Measurements from ENCODE around the gene DOCK8. TPM values are rescaled to one million over a fixed set of nuclear protein-coding genes. Genes with fewer than 3 reads are reported as not detected.

Gene DOCK8
- total and polyA plus RNA-seq, 2 experiments from 2014 or later, result 0.94 to 1.2 TPM

DNA sequence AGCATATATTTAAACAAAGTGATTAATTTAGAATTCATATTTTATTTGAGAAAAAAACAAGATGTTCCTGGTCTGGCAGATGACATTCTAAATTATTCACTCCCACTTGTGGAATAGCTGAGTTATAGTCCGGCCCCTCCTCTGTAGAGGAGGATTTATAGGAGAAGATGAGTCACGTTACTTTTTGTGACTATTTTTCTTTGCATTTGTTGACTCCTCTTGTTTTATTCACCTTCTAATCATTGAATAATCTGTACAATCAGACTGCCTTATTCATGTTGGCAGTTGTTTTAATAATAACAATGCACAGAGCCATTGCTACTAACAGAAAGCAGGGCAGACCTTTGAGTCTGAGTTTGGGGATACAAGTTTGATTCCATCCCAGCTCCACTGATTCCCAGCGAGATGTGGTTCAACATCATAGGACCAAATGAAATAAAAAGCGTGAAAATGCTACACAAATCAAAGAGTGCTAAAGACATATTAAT lies 23.2 kb downstream of the DOCK8 start:
- H3K9me2 ChIP-seq (ENCODE audit: insufficient read depth), result 0 out of 2 replicates have a peak, but pooled peaks cover 6% of the 10 kb centered on the region
- H3K9me3 Mint-ChIP-seq, result peaks cover 34% of the 10 kb centered on the region
- no peaks in the 10 kb centered on the region for H3K4me1 Mint-ChIP-seq
- no peak overlapping the region for H3K4me3 Mint-ChIP-seq
- no peaks in the 10 kb centered on the region for H3K4me1 ChIP-seq (ENCODE audit: insufficient read depth)
- H3K79me2 ChIP-seq (replicated peaks; ENCODE audit: insufficient read depth), result no peaks in the 10 kb centered on the region
- H3K4me2 ChIP-seq, result no peak overlapping the region
- H3K4me3 ChIP-seq, result no peak overlapping the region
- no peaks in the 10 kb centered on the region for H3K27me3 ChIP-seq (ENCODE audit: insufficient read depth)
- H2AFZ ChIP-seq, result no peak overlapping the region
- no peak for TF ChIP-seq ZNF331 (CRISPR knock-in tag; IDR thresholded peaks at IDR 0.05; ENCODE audit: low read depth)
- TF ChIP-seq, protein P1, sequence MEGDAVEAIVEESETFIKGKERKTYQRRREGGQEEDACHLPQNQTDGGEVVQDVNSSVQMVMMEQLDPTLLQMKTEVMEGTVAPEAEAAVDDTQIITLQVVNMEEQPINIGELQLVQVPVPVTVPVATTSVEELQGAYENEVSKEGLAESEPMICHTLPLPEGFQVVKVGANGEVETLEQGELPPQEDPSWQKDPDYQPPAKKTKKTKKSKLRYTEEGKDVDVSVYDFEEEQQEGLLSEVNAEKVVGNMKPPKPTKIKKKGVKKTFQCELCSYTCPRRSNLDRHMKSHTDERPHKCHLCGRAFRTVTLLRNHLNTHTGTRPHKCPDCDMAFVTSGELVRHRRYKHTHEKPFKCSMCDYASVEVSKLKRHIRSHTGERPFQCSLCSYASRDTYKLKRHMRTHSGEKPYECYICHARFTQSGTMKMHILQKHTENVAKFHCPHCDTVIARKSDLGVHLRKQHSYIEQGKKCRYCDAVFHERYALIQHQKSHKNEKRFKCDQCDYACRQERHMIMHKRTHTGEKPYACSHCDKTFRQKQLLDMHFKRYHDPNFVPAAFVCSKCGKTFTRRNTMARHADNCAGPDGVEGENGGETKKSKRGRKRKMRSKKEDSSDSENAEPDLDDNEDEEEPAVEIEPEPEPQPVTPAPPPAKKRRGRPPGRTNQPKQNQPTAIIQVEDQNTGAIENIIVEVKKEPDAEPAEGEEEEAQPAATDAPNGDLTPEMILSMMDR (conservative IDR thresholded peaks at IDR 0.05; ENCODE audit: low read depth in 2 of 2), result no peak
- TF ChIP-seq NANOG (IDR thresholded peaks at IDR 0.05; ENCODE audit: borderline replicate concordance), result no peak
- TF ChIP-seq EZH2phosphoT487 (IDR thresholded peaks at IDR 0.05; ENCODE audit: unreplicated experiment), result no peak
- no peak for TF ChIP-seq STAT1 (IDR thresholded peaks at IDR 0.05; ENCODE audit: unreplicated experiment)
- no peak for TF ChIP-seq ZNF114 (CRISPR knock-in tag; IDR thresholded peaks at IDR 0.05)
- H3K36me3 ChIP-seq (ENCODE audit: insufficient read depth), result no peaks in the 10 kb centered on the region
- no peak for ATAC-seq
- DNase-seq (ENCODE audit: low spot score), result no peak
- no peaks in the 10 kb centered on the region for H4K20me1 ChIP-seq (replicated peaks; ENCODE audit: insufficient read depth)
- H3K27me3 Mint-ChIP-seq (ENCODE audit: insufficient read depth, low read depth, poor library complexity), result no peaks in the 10 kb centered on the region
- no peaks in the 10 kb centered on the region for H3F3A ChIP-seq (replicated peaks; ENCODE audit: low read depth)
- no peak overlapping the region for H3K27ac ChIP-seq (ENCODE audit: low read depth)
- peaks cover 14% of the 10 kb centered on the region for H3K36me3 Mint-ChIP-seq (ENCODE audit: low read depth)
- H3K27ac Mint-ChIP-seq, result no peak overlapping the region

DNA sequence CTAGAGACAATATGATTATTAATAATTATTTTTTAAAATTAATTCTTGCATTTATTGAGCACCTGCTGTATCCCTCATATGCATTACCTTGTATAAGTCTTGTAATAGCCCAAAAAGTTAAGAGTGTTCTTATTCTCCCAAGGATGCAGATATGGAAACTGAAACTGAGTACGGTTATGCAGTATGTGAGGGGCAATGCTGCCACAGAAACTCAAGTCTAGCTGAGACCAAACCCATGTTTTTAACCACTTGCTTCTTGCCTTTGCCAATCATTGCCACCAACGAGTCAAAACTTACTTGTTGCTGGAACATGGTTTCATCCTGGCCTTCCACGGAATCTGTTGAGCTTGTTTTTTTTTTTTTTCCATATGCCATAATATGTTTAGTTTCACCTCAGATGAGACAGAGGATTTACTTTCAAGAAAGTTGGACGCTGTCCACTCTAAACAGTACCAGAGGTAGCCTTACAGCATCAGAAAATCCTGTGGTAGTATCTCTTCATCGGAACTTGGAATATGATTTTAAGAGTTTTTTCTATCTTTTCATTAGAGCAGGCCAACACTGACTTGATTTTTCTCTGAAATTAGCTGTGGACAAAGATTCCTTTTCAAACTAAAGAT lies 27.9 kb downstream of the DOCK8 start:
- Mint-ChIP-seq H3K4me1 (no peaks in the 10 kb centered on the region), H3K9me3 (no peaks in the 10 kb centered on the region), H3K4me3 (no peak overlapping the region), H3K27ac (no peak overlapping the region), H3K36me3 (ENCODE audit: low read depth) (no peaks in the 10 kb centered on the region), H3K27me3 (ENCODE audit: insufficient read depth, low read depth, poor library complexity) (no peaks in the 10 kb centered on the region)
- DNase-seq (ENCODE audit: low spot score) (no peak), ATAC-seq (no peak)
- Histone ChIP-seq H2AFZ (no peak overlapping the region), H3K27me3 (ENCODE audit: insufficient read depth) (no peaks in the 10 kb centered on the region), H3K36me3 (ENCODE audit: insufficient read depth) (no peaks in the 10 kb centered on the region), H3K4me1 (ENCODE audit: insufficient read depth) (no peaks in the 10 kb centered on the region), H3K9me2 (ENCODE audit: insufficient read depth) (no peaks in the 10 kb centered on the region), H3K4me3 (no peak overlapping the region), H4K20me1 (replicated peaks; ENCODE audit: insufficient read depth) (no peaks in the 10 kb centered on the region), H3K79me2 (replicated peaks; ENCODE audit: insufficient read depth) (no peaks in the 10 kb centered on the region), H3K27ac (ENCODE audit: low read depth) (no peak overlapping the region), H3F3A (replicated peaks; ENCODE audit: low read depth) (no peaks in the 10 kb centered on the region), H3K4me2 (no peak overlapping the region)
- no peak for TF ChIP-seq EZH2phosphoT487 (IDR thresholded peaks at IDR 0.05; ENCODE audit: unreplicated experiment)
- TF ChIP-seq, protein P2, sequence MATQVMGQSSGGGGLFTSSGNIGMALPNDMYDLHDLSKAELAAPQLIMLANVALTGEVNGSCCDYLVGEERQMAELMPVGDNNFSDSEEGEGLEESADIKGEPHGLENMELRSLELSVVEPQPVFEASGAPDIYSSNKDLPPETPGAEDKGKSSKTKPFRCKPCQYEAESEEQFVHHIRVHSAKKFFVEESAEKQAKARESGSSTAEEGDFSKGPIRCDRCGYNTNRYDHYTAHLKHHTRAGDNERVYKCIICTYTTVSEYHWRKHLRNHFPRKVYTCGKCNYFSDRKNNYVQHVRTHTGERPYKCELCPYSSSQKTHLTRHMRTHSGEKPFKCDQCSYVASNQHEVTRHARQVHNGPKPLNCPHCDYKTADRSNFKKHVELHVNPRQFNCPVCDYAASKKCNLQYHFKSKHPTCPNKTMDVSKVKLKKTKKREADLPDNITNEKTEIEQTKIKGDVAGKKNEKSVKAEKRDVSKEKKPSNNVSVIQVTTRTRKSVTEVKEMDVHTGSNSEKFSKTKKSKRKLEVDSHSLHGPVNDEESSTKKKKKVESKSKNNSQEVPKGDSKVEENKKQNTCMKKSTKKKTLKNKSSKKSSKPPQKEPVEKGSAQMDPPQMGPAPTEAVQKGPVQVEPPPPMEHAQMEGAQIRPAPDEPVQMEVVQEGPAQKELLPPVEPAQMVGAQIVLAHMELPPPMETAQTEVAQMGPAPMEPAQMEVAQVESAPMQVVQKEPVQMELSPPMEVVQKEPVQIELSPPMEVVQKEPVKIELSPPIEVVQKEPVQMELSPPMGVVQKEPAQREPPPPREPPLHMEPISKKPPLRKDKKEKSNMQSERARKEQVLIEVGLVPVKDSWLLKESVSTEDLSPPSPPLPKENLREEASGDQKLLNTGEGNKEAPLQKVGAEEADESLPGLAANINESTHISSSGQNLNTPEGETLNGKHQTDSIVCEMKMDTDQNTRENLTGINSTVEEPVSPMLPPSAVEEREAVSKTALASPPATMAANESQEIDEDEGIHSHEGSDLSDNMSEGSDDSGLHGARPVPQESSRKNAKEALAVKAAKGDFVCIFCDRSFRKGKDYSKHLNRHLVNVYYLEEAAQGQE (IDR thresholded peaks at IDR 0.05; ENCODE audit: unreplicated experiment), result no peak
- no peak for TF ChIP-seq STAT1 (IDR thresholded peaks at IDR 0.05; ENCODE audit: unreplicated experiment)
- TF ChIP-seq, protein P1 (conservative IDR thresholded peaks at IDR 0.05; ENCODE audit: low read depth in 2 of 2), result no peak
- TF ChIP-seq ZNF114 (CRISPR knock-in tag; IDR thresholded peaks at IDR 0.05), result no peak

Measured in GM23338 (cell line).